Activated CD4-positive, alpha-beta T cell treated with anti-CD3 and anti-CD28 coated beads, Interleukin-2, Interleukin-6, amounts not matched to agents 100 ng/mL and 50 ng/mL, durations not matched to agents 16 hours and 8 hours (primary cell): ENCODE data around the gene RAB4A.

Experiments
- DNase-seq: peaks from one replicate; pipeline ENCODE4 v3.0.0-alpha.2; 2020

Gene RAB4A

DNA sequence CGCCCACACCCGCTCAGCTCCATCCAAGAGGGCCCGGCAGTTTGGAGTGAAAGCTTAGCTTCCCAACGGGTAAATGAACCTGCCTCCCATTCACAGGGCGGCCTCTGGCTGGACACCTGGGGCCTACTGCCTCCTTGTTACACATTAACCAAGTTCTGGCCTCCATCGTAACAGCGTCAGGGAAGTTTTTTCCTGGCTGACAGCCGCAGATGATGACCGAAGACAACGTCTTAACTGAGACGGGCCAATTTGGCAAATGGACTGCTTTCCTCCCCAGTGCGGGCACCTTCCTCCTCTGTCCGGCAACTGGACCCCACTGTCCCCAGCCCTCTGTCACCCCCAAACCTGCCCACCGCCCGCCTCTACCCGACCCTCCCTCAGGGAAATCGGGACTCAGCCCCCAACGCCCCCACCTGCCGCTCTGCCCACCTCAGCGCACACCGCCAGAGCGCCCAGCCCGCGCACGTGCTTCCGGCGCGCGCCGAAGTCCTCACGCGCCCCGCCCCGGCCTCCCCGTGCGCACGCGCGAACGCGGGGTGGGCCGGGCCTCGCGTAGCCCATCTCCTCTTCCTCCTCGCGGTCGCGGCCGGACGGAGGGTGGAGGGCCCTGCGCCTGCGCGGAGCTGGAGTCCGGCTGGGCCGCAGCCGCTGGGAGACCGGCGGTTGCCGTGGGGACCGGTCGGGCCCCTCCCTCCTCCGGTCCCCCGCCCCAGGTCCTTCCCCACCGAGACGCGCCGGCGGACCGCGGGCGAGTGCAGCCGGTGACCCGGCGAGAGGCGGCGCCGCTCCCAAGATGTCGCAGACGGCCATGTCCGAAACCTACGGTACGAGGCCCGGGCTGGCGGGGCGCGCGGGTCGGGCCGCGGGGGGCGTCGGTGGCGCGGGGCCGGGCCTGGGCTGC, at the start of gene RAB4A:
RAB4A (plus strand) TSS at position 565 of the 901 bp plus-strand sequence; CDS start at position 794, 229 bp downstream.
- peak; percentile 90 for DNase-seq

GRCh38 chr1:229222081-229222480, 48.8 kb upstream of the RAB4A start:
- DNase-seq, result no peak

DNA sequence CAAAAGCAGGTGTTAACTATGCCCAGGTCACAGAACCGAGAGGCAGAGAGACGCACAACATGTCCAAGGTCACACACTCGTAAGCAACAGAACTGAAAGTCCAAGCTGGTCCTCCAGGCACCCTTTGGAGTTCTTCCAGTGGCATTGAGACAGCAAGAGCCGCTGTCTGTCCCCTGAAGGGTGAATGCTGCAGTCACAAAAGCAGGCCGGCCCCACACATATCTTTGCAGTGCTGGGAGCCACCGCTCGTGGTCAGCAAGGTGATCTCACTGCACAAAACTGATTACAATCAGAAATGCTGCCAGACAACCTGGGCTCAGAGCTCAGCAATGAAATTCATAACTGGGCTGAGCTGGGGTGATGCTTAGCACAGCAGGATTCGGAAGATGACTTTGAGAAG, 47.4 kb upstream of the RAB4A start:
- DNase-seq, result no peak

DNA sequence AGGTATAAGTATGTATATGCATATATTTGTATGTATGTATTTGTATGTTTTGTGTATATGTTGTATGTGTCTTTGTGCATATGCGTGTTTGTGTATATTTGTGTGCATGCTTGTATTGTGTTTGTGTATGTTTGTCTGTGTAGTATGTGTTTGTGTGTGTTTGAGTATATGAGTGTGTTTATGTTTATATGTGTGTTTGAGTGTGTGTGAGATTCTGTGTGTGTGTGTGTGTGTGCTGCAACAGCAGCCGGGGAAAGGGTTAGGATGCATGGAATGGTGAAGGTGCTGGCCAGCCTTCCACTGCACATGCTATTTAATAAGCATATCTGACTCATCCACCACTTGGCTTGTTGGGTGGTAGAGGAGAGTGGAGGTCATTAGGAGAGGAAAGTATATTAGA, 46.6 kb upstream of the RAB4A start:
- DNase-seq, result no peak

DNA sequence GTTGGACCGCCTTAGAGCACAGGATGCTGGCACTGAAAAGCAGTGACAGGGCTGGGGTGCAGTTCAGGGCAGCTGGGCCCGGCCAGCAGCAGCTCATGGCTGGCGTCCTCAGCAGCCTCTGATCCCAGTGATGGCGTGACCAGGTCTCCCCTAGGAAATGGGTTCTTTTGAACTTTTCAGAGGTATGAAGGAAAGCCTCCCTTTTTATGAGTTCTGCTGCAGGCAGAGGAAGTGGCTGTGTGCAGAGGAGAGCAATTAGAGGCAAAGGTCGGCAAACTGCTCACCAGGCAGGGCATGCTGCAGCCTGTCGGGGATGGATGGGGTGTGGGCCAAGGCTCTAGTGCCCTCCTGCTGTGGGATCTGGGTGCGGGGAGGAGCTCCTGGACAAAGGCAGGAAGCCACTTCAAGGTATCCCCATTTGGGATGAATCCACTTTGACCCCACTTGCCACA, 45.6 kb upstream of the RAB4A start:
- no peak for DNase-seq

DNA sequence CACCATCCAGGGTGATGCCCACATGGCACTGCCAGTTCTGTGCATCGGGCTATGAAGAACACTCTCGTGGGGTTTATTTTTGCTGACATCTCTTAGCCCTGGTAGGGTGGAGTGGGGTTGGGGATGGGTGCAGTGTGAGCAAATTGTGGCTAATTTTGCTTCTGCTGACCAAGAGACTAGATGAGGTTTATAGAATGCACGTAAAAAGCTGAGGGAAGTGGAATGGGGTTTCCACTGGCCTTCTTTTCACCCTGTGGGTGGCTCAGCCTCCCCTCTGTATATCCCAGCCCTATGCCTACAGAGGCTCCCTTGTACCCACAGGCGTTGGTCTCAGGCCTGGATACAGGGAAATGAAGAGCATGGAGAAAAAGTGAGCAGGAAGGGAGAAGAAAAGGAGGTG, 44.1 kb upstream of the RAB4A start:
- DNase-seq, result no peak

DNA sequence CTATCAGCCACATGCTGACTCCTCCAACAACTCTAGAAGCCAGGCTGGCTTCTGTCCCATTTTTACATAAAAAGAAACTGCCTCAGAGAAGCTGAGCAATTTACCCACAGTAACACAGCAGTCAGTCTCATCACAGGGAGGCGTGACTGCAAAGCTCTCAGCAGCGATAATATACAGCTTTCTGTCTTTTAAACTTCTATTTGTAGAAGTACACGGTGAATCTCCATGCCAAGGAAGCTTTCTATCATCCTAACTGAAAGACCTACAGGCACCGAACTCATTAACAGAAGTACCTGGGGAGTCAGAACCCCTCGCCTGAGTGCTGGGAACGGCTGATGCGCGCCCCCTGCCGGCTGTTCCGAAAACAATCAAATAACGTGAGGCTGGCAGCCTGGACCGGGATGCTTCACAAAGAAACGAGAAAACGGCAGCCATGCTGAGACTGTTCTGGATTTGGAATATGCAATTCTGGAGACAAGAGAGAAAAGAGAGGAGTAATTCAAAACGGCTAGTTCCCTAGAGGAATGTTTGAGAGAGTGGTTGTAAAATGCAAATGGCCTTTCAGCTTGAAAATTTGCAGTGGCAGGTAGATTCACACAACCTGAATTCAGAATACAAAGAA, 43.5 kb upstream of the RAB4A start:
- peak; percentile 85 for DNase-seq

GRCh38 chr1:229228522-229228921, 42.4 kb upstream of the RAB4A start:
- no peak for DNase-seq

DNA sequence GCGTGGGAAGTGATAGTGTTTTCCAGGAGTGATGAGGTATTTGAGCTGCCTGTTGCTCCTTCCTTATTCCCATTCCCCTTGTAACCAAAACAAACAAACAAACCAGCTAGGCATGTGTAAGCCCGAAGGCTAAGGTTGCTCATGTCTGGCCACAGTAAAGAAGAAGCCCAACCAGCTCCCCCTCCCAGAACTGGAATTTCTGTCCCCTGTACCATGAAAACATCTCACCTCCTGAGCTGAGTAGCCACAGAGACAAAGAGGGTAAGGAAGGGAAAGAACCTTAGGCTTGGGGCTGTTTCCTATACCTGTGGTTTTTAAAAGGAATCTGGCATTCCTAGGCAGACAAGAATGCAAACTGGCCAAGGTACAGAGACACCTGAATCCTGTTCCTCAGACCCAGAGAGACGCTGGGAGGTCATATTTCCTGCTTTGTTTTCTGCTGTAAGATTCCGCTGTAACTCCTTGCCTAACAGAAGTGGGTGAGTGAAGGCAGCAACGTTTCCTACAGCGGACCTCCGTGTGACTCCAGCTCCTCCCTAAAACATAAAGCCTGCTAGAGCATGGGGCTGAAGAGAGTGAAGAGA, 41.7 kb upstream of the RAB4A start:
- no peak for DNase-seq

- no peak for DNase-seq
Measured at GRCh38 chr1:229229721-229230139, 41.2 kb upstream of the RAB4A start.

- no peak for DNase-seq
Measured at GRCh38 chr1:229230140-229230892, 40.6 kb upstream of the RAB4A start.

DNA sequence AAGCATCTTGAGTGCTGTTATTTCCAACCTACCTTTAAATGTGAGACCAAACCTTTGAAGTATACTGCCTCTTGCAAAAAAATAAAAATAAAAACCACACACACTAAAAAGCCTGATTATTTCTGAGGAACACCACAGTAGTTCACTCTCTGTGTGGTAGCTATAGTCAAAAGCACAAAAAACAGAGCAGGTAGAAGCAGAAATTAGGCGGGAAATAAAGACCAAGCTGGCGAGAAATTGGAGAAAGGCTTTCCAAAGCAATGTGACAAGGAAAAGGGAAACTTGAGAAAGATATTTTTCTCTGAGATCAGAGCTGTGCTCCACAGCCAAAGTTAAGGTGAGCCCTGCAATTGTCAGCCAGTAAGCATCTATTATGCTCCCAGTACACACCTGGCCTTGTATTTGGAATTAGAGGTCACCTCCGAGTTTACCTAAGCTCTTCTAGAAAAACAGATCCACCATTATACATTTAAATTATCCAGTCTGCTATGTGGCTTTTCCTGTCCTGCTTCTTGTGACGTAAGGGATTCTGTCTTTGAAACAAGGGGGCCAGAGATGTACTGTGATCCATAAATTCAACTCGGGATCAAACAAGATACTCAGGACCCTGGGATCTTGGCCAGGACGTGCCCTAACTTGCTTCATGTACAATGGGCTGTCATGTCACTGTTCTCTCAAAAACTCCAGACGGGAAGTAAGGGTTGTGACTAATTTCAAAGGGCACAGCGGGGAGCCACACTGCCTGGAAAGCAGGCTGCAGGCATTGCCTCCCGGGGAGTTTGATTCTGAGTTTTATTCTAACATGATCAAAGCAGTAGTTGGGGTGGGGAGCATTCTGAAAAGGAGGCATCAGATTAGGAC, 39.8 kb upstream of the RAB4A start:
- DNase-seq, result no peak

GRCh38 chr1:229231754-229232119, 39.2 kb upstream of the RAB4A start:
- DNase-seq, result no peak

- DNase-seq, result no peak
Measured at GRCh38 chr1:229234870-229235472, 35.9 kb upstream of the RAB4A start.

- DNase-seq, result no peak
Measured at GRCh38 chr1:229237320-229237719, 33.6 kb upstream of the RAB4A start.

DNA sequence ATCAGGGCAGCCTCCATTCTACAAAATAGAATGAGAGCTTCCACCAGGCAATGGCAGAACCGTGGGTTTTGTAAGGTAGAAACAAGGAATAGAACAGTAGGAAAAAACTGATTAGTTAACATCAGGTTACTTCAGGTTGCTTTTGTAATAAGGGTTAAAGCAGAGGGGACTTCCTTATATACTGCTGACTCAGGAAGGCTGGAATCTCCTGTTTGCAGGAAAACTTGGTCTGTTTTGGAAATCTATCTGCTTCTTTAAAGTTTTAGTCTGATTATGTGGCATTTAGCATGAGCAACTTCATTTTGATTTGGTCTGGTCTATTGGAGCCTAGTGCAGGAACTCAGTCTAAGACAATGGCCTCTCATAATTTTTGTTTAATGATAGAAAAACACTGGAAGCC, 32.7 kb upstream of the RAB4A start:
- DNase-seq, result no peak

DNA sequence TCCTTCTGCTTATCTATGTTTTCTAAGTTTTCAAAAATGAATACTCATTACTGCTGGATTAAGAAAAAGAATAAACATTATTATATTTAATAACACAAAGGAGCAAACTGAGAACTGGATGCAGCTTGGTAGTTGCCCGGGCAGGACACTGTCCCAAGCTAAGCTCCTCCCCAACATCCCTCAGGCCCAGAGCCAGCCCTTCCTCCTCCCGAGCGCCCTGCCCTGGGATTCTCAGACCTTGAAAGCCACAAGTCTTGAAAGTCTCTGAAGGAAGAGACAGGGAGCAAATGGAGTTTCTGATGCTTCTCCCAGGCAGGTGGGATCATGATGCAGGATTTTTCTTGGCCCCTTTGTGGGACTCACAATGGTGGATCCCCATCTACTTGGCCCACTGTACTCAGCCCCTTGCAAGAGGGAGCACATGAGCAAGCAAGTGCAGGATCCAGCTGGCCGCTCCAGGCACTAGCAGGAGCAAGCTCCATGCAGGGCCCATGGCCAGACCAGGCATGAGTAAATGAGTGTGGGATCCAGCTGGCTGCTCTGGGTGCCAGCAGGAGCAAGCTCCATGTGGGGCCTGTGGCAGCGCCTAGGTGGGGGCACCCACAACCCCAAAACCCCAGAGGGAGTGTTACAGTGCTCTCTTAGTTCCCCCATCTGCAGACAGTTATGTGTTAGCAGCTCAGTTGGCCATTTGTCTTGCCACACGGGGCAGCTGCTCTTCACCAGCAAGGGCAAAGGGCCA, 32.1 kb upstream of the RAB4A start:
- no peak for DNase-seq

DNA sequence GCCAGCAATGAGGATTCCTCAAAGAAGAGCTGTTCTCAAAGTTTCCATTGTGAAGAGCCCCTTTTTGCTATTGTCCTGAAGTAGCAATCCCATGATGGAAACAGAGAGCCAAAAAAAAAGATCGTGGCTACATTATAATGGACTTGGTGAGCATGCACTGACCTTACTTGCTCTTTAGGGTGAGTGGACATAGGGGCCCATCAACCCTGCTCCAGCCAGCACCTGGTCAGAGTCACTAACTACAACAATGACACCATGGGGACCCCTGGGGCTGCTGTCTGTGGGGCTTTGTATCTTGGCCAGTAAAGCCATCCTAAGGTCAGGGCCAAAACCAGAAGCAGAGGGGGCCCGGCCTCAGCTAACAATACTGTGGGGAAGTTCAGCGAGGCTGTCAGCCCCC, 30.4 kb upstream of the RAB4A start:
- DNase-seq, result no peak

GRCh38 chr1:229241390-229241789, 29.5 kb upstream of the RAB4A start:
- DNase-seq, result no peak

DNA sequence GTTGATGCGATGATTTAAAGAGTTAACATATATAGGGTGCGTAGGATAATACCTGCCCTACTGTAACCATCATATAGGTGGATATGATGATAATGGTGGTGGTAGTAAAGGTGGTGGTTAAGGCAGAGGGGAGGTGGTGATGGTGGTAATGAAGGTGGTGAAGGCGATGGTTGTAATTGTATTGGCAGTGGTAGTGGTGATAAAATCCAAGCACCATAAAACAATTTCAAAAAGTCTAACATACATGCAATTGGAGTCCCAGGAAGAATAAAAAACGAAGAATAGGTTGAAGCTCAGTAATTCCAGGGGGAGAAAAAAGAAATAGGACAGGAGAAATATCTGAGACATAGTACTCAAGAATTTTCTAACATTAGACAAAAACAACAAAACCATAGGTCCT, 27.3 kb upstream of the RAB4A start:
- DNase-seq, result no peak

DNA sequence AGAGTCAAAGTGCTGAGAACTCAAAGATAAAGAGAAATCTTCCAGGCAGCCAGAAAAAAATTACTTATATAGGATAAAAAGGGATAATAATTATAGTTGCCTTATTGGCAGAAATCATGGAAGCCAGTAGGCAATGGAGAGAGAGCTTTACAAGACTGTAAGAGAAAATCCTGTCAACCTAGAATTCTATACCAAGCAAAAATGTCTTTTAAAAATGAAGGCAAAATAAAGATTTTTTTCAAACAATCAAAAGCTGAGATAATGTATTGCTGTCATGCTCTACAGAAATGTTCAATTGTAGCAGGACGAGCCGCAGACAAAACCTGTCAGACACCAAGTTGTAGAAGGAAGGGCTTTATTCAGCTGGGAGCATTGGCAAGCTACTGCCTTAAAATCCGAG, 26.8 kb upstream of the RAB4A start:
- DNase-seq, result no peak
